ENCODE data around the gene ENO2. TPM values are rescaled to one million over a fixed set of nuclear protein-coding genes. Genes with fewer than 3 reads are reported as not detected.

The ENO2 gene
- total RNA-seq, 2 experiments from 2014 or later: 85.6 to 103 TPM

DNA sequence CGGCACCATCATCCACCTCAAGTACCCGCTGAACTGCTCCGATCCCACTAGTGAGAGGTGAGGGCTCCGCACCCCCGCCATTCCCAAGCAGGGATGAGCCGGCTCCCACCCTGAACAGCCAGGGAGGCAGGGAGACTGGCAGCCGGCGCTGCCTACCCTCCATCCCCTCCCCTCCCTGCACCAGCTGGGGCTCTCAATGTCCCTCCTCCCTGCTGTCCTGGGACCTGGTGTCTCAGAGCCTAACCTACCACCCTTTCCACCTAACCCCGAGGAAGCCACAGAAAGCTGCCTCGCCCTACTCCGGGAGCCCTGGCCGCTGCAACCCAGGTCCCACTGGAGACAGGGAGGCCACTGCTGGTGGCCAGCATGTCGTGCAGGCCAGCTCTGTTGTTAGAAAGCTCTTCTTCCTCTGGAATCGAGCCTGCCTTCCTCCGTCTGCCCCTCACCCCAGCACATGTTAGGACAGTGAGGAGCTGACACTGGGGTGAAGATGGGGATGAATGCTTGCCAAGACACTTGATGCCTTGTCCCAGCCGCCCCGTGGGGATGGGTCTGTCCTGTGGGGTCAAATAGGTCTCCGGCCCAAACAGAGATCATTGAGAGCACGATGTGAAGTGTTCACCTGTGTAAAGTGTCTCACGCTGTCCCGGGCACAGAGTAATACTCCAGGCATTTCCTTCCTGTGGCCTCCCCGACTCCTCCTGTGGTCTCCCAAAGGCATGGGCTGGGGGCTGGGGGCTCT lies 37.9 kb downstream of the ENO2 start:
- peak in 4 of 14 experiments; percentile 33 to 39 (median 37) for DNase-seq
- Histone ChIP-seq H3K9me3 (ENCODE audit: control insufficient read depth in 1 of 2, insufficient read depth in 1 of 2, low read length in 2 of 2) (no peaks in the 10 kb centered on the region), H3K4me3 (ENCODE audit: low read length) (peak overlapping the region; percentile 98), H3K36me3 (ENCODE audit: insufficient read depth, low read length) (peaks cover 46% of the 10 kb centered on the region), H3K4me1 (ENCODE audit: insufficient read depth, low read length) (peaks cover 94% of the 10 kb centered on the region), H3K27ac (ENCODE audit: low read depth in 1 of 2, low read length in 2 of 2) (peak overlapping the region; percentile 80 to 96), H3K27me3 (ENCODE audit: control insufficient read depth in 1 of 2, insufficient read depth in 2 of 2, low read length in 2 of 2) (no peaks in the 10 kb centered on the region)
- ChIA-PET CTCF (interaction anchor here (0.6 to 10.8 kb wide), 4 partner anchors 8 to 80 kb away, joined by 3 to 324 read pairs (median 4); partner anchors contain the start of gene SPSB2), POLR2A (interaction anchor here (0.8 to 16.4 kb wide), 7 partner anchors 5 to 155 kb away, joined by 3 to 963 read pairs (median 10); partner anchors contain the start of genes C12orf57, LPCAT3, PTPN6 and RNU7-1)
- ATAC-seq (ENCODE audit: poor library complexity): peak; percentile 9
- H3K36me3 Mint-ChIP-seq (ENCODE audit: low read depth): peaks cover 63% of the 10 kb centered on the region
- H3K4me1 Mint-ChIP-seq (ENCODE audit: low read depth): peaks cover 90% of the 10 kb centered on the region
- H3K27me3 Mint-ChIP-seq: no peaks in the 10 kb centered on the region
- peak overlapping the region; percentile 97 for H3K27ac Mint-ChIP-seq
- no peaks in the 10 kb centered on the region for H3K9me3 Mint-ChIP-seq
- H3K4me3 Mint-ChIP-seq: peak overlapping the region; percentile 100
- intact Hi-C loops (cut with DNase I, micrococcal nuclease): loop anchor here in 1 of 2 experiments (1.0 to 5.0 kb wide), 2 partner anchors 8 to 100 kb away; partner anchors contain the start of genes C12orf57, CDCA3 and USP5
- TF ChIP-seq CTCF (IDR thresholded peaks at IDR 0.05): no peak

- Histone ChIP-seq H3K27me3 (ENCODE audit: control insufficient read depth in 1 of 2, insufficient read depth in 2 of 2, low read length in 2 of 2) (no peaks in the 10 kb centered on the region), H3K27ac (ENCODE audit: low read depth in 1 of 2, low read length in 2 of 2) (peak overlapping the region; percentile 80 to 96), H3K4me1 (ENCODE audit: insufficient read depth, low read length) (peaks cover 94% of the 10 kb centered on the region), H3K36me3 (ENCODE audit: insufficient read depth, low read length) (peaks cover 52% of the 10 kb centered on the region), H3K9me3 (ENCODE audit: control insufficient read depth in 1 of 2, insufficient read depth in 1 of 2, low read length in 2 of 2) (no peaks in the 10 kb centered on the region), H3K4me3 (ENCODE audit: low read length) (peak overlapping the region; percentile 98)
- no peak for TF ChIP-seq CTCF (IDR thresholded peaks at IDR 0.05)
- H3K9me3 Mint-ChIP-seq: no peaks in the 10 kb centered on the region
- CTCF ChIA-PET: interaction anchor here (1.3 to 10.8 kb wide), 2 partner anchors 8 to 80 kb away, joined by 4 to 324 read pairs; partner anchors contain the start of gene SPSB2
- H3K27ac Mint-ChIP-seq: peak overlapping the region; percentile 97
- H3K4me1 Mint-ChIP-seq (ENCODE audit: low read depth): peaks cover 89% of the 10 kb centered on the region
- no peaks in the 10 kb centered on the region for H3K27me3 Mint-ChIP-seq
- peaks cover 68% of the 10 kb centered on the region for H3K36me3 Mint-ChIP-seq (ENCODE audit: low read depth)
- POLR2A ChIA-PET: interaction anchor here (0.8 to 16.4 kb wide), 7 partner anchors 5 to 155 kb away, joined by 3 to 963 read pairs (median 10); partner anchors contain the start of genes C12orf57, LPCAT3, PTPN6 and RNU7-1
- peak overlapping the region; percentile 100 for H3K4me3 Mint-ChIP-seq
- intact Hi-C loops (cut with DNase I, micrococcal nuclease): loop anchor here in 1 of 2 experiments (1.0 to 5.0 kb wide), 3 partner anchors 8 to 101 kb away; partner anchors contain the start of genes C12orf57, CDCA3 and USP5
- DNase-seq: peak in 1 of 14 experiments; percentile 44
- no peak for ATAC-seq (ENCODE audit: poor library complexity)
Measured at GRCh38 chr12:6952863-6953441, 38.6 kb downstream of the ENO2 start.
